ENCODE results near the gene SF3B6. TPM values are rescaled to one million over a fixed set of nuclear protein-coding genes. Genes with fewer than 3 reads are reported as not detected.

SF3B6 gene
- total RNA-seq, 1 experiment from 2014 or later, result 117 TPM

GRCh38 chr2:24111407-24111901 lies 35.3 kb upstream of the SF3B6 start:
- Mint-ChIP-seq H3K27ac (no peak overlapping the region), H3K4me1 (no peaks in the 10 kb centered on the region), H3K36me3 (peaks cover 22% of the 10 kb centered on the region), H3K4me3 (no peak overlapping the region), H3K9me3 (peaks cover 54% of the 10 kb centered on the region), H3K27me3 (ENCODE audit: low read depth) (peaks cover 7% of the 10 kb centered on the region; the same call in 1 of the 2 replicates)
- DNase-seq (ENCODE audit: low spot score), result no peak
- ATAC-seq, result no peak
- TF ChIP-seq ATF3 (CRISPR knock-in tag; conservative IDR thresholded peaks at IDR 0.05), result no peak
- no peak for TF ChIP-seq CBFB (CRISPR knock-in tag; IDR thresholded peaks at IDR 0.05; ENCODE audit: low read depth)
- TF ChIP-seq ATF1 (CRISPR knock-in tag; IDR thresholded peaks at IDR 0.05), result no peak
- no peak for TF ChIP-seq ZNF671 (CRISPR knock-in tag; IDR thresholded peaks at IDR 0.05)
- TF ChIP-seq PREB (CRISPR knock-in tag; IDR thresholded peaks at IDR 0.05; ENCODE audit: borderline replicate concordance), result no peak
- TF ChIP-seq NR2C2 (CRISPR knock-in tag; IDR thresholded peaks at IDR 0.05), result no peak
- POLR2A ChIA-PET, result no interaction called here
- CTCF ChIA-PET, result no interaction called here

DNA sequence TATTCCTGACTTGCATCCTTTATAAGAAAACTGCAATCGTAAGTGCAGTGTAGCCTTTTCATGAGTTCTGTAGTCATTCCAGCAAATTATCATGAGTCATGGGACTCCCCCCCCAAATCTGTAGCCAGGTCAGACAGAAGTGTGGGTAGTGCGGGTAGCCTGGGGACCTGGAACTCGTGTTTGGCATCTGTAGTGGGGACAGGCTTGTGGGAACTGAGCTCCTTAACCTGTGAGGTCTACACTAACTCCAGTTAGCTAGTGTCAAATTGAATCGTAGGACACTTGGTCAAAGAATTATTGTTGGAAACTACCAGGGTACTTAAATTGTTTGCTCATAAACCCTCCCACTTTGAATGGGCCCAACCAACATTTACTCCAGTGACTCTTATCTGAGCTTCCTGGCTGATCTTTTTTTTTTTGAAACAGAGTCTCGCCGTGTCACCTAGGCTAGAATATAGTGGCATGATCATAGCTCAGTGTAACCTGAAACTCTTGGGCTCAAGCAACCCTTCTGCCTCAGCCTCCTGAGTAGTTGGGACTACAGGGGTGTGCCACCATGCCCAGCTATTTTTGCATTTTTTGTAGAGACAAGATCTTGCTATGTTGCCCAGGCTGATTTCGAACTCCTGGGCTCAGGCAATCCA lies 34.7 kb upstream of the SF3B6 start:
- no peak for ATAC-seq
- TF ChIP-seq, protein P1, sequence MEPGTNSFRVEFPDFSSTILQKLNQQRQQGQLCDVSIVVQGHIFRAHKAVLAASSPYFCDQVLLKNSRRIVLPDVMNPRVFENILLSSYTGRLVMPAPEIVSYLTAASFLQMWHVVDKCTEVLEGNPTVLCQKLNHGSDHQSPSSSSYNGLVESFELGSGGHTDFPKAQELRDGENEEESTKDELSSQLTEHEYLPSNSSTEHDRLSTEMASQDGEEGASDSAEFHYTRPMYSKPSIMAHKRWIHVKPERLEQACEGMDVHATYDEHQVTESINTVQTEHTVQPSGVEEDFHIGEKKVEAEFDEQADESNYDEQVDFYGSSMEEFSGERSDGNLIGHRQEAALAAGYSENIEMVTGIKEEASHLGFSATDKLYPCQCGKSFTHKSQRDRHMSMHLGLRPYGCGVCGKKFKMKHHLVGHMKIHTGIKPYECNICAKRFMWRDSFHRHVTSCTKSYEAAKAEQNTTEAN (CRISPR knock-in tag; IDR thresholded peaks at IDR 0.05), result no peak
- TF ChIP-seq ZNF232 (CRISPR knock-in tag; IDR thresholded peaks at IDR 0.05) (no peak), ZSCAN18 (CRISPR knock-in tag; IDR thresholded peaks at IDR 0.05) (no peak), ZNF396 (CRISPR knock-in tag; IDR thresholded peaks at IDR 0.05; ENCODE audit: borderline replicate concordance) (no peak), ZNF416 (CRISPR knock-in tag; IDR thresholded peaks at IDR 0.05) (no peak), NR2C2 (CRISPR knock-in tag; IDR thresholded peaks at IDR 0.05) (no peak), SOX15 (CRISPR knock-in tag; IDR thresholded peaks at IDR 0.05) (no peak), AR (CRISPR knock-in tag; IDR thresholded peaks at IDR 0.05) (no peak), OVOL2 (CRISPR knock-in tag; IDR thresholded peaks at IDR 0.05; ENCODE audit: borderline replicate concordance) (no peak), ZNF532 (CRISPR knock-in tag; IDR thresholded peaks at IDR 0.05; ENCODE audit: borderline replicate concordance) (no peak), GABPB1 (CRISPR knock-in tag; IDR thresholded peaks at IDR 0.05) (no peak), MYBL2 (CRISPR knock-in tag; IDR thresholded peaks at IDR 0.05) (no peak), NFYB (CRISPR knock-in tag; conservative IDR thresholded peaks at IDR 0.05; ENCODE audit: low read depth) (no peak), RELA (CRISPR knock-in tag; IDR thresholded peaks at IDR 0.05; ENCODE audit: borderline replicate concordance) (no peak)
- TF ChIP-seq, protein P2, sequence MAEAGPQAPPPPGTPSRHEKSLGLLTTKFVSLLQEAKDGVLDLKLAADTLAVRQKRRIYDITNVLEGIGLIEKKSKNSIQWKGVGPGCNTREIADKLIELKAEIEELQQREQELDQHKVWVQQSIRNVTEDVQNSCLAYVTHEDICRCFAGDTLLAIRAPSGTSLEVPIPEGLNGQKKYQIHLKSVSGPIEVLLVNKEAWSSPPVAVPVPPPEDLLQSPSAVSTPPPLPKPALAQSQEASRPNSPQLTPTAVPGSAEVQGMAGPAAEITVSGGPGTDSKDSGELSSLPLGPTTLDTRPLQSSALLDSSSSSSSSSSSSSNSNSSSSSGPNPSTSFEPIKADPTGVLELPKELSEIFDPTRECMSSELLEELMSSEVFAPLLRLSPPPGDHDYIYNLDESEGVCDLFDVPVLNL (CRISPR knock-in tag; IDR thresholded peaks at IDR 0.05; ENCODE audit: borderline replicate concordance, low read depth), result no peak
- TF ChIP-seq, protein P3, sequence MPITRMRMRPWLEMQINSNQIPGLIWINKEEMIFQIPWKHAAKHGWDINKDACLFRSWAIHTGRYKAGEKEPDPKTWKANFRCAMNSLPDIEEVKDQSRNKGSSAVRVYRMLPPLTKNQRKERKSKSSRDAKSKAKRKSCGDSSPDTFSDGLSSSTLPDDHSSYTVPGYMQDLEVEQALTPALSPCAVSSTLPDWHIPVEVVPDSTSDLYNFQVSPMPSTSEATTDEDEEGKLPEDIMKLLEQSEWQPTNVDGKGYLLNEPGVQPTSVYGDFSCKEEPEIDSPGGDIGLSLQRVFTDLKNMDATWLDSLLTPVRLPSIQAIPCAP (CRISPR knock-in tag; IDR thresholded peaks at IDR 0.05), result no peak

More for the DNA sequence above, 34.7 kb upstream of the SF3B6 start:
- Mint-ChIP-seq H3K9me3 (peaks cover 57% of the 10 kb centered on the region), H3K36me3 (peaks cover 22% of the 10 kb centered on the region), H3K4me3 (no peak overlapping the region), H3K4me1 (no peaks in the 10 kb centered on the region), H3K27me3 (ENCODE audit: low read depth) (peaks cover 9% of the 10 kb centered on the region; the same call in 1 of the 2 replicates), H3K27ac (no peak overlapping the region)
- POLR2A ChIA-PET, result no interaction called here
- CTCF ChIA-PET, result interaction anchor here (1.2 kb wide), 1 partner anchor 26 kb away, joined by 4 read pairs; the partner anchor contains the start of gene TP53I3
- no peak for DNase-seq (ENCODE audit: low spot score)

Data from WTC11 (cell line).